Measurements from ENCODE around the gene PKHD1.

DNA sequence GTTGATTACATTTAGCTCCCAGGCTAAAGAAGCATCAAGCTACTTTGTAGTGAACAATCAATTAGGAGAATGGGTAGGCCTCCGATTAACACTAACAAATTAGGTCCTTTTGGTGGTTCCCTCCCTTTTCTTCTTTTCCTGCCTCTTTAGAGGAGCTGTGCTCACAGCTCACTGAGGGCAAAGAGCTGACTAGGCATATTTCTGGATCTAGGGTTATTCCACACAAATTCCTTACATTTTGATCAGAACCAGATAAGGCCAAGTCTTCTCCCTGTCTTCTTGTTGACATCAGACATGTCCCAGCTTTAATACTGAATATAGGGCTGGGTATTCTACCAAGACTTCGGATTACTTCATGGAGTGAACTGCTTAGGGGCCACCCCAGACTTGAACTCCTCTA is 119.1 kb downstream of the PKHD1 start:
- no peak for TF ChIP-seq EZH2 (IDR thresholded peaks at IDR 0.05; ENCODE audit: borderline replicate concordance, insufficient read depth, low read depth, low read length, poor library complexity, severe bottlenecking)
- TF ChIP-seq, protein P1, sequence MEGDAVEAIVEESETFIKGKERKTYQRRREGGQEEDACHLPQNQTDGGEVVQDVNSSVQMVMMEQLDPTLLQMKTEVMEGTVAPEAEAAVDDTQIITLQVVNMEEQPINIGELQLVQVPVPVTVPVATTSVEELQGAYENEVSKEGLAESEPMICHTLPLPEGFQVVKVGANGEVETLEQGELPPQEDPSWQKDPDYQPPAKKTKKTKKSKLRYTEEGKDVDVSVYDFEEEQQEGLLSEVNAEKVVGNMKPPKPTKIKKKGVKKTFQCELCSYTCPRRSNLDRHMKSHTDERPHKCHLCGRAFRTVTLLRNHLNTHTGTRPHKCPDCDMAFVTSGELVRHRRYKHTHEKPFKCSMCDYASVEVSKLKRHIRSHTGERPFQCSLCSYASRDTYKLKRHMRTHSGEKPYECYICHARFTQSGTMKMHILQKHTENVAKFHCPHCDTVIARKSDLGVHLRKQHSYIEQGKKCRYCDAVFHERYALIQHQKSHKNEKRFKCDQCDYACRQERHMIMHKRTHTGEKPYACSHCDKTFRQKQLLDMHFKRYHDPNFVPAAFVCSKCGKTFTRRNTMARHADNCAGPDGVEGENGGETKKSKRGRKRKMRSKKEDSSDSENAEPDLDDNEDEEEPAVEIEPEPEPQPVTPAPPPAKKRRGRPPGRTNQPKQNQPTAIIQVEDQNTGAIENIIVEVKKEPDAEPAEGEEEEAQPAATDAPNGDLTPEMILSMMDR (IDR thresholded peaks at IDR 0.05), result no peak

Data from B cell (primary cell).